Stimulated activated CD4-positive, alpha-beta T cell treated with anti-CD3 and anti-CD28 coated beads, Interleukin-1b, Interleukin-23, amount 100 ng/mL, for 1 hour (primary cell): ENCODE results near the gene SPA17.

Experiments used
- DNase-seq, 2 donors: peaks; one replicate each; pipeline ENCODE4 v3.0.0-alpha.2; 2020; ENCODE audit warnings: low read depth in 2 of 2

Gene SPA17

DNA sequence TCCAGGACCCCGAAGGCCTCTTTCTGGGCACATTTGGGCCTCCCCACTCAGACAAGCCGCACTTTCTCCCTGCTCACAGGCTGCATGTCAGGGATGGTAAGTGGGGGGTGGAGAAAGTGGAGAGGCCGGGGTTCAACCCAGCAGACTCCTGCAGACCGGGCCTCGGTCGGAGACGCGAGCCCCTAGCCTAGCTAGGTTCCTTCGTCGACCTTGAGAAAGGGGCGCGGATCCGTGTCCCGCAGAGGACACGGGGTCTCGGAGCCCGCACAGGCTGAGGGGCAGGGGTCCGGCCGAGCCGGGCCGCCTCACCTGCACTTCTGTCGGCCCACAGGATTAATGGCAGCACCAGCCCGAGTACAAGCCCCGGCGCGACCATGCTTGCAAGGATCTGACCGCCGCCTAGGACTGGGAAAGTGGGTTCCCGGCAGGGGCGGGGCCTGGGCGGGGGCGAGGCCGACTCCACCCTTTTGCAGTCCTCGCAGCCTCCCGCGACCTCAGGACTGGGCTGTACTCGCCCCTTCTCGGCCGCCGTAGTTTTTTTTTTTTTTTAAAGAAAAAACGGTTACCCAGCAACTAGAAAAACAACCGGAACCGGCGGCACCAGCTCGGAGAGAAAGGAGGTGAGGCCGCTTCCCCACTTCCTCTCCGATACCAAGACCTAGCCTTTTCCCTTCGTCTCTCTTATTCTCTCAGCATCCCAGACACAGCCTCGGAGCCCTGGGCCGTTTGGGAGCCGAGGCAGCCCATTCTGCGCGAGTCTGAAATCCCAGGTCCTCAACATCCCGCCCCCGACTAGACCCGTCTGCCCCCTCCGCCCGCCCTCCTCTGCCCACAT lies at the start of gene SPA17, which contains the start of gene SIAE:
Gene SPA17, plus strand, starts transcription at position 572 of the 835 bp plus-strand sequence. CDS start 1,361 bp downstream, outside the sequence.
Gene SIAE, minus strand, starts transcription at position 407 of the 835 bp plus-strand sequence. Its CDS starts 31 bp downstream, at position 376.
- peak; percentile 59 to 69 for DNase-seq

DNA sequence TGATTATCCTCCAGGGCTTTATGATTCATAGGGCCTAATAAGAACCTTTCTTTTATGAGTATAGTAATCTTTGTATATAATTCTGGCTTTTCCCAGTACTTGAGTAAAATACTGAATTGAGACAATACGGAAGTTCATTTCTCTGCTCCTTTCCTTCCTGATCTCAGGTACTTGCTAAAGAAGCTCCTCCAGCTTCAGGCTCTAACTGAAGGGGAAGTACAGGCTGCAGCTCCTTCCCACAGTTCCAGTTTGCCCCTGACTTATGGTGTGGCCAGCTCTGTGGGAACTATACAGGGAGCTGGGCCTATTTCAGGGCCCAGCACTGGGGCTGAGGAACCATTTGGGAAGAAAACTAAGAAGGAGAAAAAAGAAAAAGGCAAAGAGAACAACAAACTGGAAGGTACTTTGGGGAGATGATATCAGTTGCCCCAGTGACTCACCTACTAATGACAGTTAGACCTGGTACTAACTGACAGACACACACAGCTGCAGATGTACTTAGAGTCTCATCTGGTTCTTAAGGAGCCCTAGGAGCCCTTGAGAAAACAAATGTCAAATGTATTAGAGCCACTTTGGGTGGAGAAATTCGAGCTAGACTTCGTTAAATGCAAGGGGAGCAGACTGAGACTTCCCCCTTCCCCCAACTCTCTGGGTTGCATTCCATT lies 48.1 kb upstream of the SPA17 start:
- DNase-seq: no peak

DNA sequence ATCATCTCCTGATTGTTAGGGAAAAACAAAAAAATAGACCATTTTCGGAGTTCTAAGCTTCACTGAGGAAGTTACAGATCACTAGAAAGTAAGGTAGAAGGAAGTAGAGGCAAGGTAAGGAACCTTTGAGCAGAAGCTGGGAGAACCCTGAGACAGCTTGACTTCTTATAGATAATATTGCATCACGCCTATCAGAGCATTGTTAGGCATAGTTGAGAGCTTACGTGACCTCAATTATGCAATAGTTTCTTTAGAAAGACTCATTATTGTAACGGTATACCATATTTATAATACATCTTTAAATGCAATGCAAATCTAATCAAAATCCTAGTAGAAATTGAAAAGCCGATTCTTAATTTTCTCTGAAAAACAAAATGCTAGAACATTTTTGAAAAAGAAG lies 46.2 kb upstream of the SPA17 start:
- no peak for DNase-seq

DNA sequence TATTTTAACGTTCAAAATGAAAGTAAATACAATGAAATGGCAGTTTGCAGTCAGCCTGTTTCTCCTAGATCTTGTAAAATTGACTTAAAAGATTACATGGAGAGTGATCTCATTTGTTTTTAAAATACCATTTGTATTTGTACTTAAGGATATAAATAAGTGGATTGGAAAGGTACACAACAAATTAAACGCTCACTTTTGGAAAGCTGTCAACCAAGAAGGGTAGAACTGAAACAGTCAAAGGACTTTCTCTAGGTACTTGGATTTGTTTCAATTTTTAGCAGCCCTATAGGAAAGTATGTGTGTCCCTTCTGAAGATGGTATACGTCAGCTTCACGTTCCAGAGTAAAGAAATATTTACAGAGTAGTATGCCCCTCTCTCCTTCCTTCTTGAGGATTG lies 43.7 kb upstream of the SPA17 start:
- DNase-seq: no peak

DNA sequence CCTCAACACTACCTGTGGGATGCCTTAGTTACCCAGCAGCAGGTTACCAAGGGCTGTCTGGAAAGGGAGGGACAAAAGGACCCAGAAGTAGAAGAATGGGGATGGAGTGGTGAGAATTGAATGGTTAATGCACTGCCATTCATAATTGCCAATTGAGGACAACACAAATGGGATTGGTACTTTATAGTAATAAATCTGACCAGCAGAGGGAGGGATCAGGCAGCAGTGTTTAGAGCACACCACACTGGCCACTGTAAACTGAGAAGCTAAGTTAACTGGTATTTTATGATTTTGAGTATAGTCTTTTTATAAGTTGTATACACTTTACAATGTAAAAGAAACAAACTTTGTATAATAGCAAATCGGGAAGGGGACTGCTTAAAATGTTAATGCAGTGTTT lies 40.3 kb upstream of the SPA17 start:
- DNase-seq: no peak

DNA sequence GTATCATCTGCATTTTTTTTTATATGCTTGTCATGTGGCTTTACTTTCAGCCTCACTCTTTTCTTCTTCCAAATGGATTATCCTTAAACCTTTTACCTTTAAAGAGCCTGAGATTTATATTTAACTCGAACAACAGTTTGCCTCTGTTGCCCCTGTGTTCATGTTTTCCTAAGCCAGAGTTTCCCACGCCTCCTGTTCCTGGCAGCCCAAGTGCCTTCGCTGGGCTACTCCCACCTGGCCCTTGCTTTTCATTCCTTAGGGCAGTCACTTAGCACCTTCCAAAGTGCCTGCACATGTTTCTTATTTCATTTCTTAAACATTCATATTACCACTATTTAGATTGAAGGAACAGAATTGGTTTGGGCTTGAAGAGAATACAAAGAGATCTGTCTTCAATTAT lies 37.8 kb upstream of the SPA17 start:
- no peak for DNase-seq

DNA sequence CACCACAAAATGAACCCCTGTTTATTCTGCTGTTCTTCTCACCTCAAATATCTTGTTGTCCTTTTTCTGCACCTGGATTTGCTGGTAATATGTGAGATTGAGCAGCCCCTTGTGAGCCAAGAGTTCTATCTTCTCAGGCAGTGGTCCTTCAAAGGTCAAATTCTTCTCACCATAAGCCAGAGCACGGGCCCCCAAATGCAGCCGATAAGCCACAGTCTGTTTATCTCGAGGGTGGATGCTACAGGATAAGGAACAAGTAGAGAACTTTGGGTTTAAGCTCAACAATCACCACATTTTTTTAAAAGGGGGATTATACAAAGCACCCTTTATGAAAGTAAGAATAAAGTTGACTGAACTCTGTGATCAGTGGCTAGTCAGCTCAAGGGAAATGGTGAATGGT lies 35.2 kb upstream of the SPA17 start:
- no peak for DNase-seq

DNA sequence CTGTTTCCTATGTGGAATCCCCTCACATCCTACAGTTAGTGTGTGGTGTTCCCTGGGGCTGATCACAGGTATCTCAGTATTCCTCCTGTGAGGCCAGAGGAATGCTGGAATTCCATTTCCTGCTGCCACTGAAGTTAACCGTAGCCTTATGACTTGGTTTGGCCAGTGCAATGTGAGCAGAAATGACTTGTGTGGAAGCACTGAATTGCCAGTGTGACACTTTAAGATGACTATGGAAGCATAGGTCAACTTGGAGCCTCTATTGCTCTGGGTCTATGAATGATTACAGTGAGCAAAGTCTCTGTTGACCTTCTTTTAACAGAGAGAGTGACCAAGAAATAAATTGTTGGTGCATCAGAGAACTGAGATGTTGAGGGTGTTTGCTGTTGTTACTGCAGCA lies 34.5 kb upstream of the SPA17 start:
- no peak for DNase-seq

DNA sequence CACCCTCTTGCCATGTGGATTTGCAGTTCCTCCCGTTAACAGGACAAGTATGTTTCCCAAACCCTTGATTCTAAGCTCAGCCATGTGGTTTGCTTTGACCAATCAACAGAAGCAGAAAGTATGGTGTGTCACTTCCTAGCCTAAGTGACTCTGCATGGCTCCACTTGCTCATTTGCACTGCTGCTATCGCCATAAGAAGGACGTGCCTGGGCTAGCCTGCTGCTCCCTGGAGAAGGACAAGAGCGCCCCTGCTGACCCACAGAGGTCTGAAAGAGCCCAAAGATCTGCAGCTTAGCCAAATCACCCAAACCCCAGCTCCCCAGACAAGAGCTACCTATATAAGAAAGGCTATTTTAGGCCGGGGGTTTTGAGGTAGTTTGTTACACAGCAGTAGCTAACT lies 33.0 kb upstream of the SPA17 start:
- no peak for DNase-seq

DNA sequence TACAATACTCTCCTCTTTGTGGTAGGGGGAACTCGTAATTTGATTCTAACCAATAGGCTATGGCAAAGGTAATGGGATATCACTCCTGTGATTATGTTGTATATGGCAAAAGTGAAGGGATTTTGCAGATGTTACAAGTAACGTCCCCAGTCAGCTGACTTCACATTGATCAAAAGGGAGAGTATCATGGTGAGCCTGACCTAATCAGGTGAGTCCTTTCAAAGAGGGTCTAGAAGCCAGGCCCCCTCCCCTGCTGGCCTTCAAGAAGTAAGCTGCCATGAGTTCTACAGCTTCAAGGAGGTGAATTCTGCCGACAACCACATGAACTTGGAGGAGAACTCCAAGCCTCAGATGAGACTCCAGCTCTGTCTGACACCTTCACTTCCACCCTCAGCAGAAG lies 31.1 kb upstream of the SPA17 start:
- DNase-seq: no peak

DNA sequence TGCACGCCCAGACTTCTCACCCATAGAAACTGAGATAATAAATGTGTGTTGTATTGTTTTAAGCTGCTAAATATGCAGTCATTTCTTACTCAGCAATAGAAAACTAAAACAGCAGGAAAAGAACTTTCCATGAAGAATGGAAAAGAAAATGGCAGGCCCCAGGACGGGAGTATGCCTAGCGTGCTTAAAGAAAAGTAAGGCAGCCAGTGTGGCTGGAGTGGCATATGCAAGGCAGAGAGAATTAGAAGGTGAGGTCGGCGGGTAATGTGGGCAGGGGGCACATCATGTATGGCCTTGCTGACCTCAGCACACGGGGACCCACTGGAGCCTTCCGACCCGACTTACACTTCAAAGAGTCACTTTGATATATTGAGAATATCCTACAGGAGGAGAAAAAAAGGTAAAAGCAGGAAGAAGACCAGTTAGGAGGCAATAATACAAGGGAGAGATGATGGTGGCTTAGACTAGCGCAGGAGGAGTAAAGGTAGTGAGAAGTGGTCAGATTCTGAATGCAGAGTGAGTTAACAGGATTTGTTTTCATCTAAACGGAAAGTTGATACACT lies 30.6 kb upstream of the SPA17 start:
- DNase-seq: no peak

DNA sequence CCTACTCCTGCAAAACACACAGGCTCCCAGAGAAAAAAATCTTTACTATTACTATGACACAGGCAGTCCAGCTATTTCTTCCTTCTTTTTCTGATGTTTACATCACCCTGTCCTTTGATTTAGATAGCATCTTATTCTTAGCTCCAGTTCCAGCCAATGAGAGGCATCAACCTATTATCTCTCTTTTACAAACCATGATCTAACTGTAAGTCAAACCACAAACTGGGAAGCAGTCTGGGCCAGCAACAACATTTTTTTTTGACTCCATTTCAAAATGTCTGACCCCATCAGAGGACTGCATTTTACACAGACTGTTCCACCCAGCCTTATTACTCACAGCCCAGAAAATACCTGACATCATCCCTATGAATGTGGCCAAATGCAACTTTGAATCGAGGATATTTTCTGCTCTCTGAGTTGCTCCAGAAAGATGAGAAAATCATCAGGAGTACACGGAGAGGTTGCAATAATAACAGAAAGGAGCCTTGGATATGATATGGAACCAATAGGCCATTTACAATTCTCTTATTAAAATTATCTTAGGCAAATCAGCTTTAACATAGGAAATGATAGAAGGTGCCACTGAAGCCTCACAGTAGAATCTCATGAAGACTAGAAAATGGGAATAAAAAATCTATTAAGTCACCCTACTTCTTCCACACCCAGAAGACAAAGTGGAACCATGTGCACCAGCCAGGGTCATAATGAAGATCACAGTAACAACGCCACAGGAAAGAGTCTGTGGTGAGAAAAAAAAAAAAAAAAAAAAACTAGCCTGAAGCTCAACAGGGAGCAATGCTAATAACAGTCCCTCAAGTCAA lies 29.9 kb upstream of the SPA17 start:
- no peak for DNase-seq

DNA sequence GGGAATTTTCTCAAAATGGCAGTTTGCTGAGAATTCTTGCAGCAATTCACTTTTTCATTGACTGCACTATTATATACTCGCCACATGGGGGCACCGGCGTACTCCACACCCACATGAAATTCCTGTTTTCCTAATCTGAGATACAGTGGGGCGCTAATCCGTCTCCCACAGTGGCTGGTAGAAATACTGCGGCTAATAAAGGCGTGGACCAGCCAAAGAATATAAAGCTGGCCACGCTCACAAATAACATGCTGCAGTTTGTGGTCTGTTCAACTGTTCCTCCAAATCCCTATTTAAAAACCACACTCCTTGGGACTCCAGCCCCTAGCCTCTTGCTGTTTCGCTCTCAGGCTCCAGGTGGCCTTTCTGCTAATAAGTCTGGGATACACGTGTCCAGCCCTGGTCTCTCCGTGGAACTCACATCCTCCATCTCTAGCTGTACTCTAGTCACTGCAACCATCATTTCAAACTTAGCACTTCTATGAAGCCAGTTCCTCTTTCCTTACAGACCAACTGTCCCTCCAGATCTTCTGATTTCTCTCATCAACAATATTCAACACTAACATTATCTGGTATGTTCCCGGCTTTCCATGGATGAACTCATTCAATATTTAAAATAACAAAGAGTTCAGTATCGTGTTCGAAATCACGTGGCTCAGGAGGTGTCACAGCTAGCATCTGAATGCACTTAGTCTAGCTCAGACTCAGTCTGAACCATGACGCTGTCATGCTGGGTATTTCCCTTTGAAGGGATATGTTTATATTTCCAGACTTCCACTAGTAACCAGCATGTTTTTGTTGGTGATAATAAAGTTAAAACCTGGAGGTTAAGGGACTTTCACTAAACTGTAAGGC lies 29.1 kb upstream of the SPA17 start:
- DNase-seq: no peak

DNA sequence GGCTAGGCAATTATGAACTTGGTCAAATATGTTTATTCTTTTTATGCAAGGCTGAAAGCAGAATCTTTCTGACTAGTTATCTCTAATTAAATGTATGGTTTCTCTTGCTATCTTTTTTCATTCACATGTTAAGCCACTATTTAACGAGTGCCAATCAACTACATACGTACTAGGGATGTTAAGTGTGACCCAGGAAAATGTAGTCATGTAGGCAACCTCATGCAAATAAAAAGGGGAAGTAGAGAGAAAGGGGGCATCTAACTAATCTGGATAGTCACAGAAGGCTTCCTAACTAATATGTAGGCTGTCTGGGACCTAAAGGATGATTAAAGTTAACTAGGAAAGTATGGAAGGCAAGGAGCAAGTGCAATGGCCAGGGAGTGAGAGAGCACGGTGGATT lies 27.6 kb upstream of the SPA17 start:
- no peak for DNase-seq

DNA sequence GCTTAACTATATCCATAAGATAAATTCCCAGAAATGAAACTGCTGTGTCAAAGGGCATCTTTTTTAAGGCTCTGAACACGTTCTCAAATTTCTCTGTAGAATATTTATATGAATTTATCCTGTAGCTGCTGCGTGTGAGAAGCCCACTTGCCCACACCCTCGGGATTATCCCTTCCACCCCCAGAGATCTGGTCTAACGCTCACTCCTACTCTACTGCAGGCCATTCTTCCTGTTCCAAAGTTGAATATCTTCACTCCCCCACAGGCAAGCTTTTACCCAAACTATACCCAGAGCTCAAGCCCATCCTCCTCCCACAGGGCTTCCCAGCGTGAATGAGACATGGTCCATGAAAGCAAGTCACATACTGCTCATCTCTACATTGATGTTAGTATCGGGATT lies 25.1 kb upstream of the SPA17 start:
- no peak for DNase-seq

DNA sequence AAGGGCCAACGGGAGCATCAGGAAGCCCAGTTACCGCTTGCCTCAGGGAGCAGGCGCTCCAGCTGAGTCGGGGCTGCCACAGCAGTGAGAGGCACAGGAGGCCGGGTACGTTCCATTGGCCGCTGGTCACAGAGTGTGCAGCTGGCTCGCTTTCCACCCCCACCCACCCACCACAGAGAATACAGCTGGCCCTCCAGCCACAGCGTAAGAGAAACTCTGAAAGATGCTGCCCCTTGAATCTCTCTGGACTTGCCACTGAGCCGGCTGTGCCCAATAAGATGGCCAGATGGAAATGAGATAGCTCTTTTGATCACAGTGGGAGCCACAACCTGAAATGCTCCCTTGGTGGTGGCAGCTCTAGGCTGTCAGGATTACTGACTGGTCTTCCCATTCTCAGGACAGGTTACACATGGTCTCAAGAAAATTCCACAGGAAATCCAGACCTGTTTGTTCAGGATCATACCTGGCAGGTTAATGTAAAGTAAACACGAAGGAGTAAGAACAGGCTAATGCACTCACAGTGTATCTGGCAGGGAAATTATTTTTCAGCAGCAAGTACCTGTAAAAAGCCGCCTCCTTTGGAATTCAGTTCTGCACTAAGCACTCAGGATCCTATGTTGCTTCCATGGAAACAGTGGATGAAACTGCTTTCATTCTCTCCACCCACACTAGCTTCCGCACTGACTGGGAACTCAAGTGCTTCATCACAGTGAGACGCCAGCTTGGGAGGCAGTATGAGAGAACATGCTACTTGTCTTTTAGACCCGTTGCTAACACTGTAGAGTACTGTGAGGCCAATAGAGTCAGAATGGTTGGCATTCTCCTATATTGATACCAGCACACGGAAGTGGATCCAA lies 16.7 kb upstream of the SPA17 start:
- DNase-seq: no peak

DNA sequence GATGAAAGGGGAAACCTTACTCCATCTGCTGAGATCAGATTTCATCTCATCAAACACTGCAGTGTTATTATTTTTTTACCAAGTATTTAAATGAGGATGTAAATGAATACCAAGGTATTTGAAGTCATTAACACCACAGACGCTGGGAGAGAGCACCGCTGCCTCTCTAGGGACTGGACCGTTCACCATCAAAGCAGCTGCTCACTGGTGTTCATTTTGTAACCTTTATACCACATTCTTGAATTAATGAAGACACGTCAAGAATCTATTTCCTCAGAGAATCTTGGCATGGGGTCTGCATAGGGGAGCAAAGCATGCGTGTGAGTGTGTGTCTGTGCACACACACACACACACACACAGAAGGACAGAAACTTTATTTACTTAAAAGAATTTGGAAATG lies 15.8 kb upstream of the SPA17 start:
- no peak for DNase-seq

DNA sequence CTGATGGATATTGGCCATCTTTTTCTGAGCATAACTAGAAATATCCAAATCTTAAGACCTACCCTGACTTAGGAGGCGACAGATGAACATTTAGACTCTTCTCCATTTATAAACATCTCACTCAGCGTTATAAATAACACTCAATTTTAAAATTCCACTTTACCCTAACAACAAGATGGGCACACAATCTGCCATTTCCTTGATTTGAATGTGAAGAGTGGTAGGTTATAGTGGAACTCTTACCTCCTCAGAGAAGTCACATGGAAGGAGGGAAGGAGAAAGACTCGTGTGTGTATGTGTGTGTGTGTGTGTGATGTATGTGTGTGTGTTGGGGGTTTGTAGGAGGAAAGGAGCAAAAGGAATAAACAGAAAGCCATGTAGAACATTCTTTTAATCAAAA lies 15.2 kb upstream of the SPA17 start:
- DNase-seq: no peak

DNA sequence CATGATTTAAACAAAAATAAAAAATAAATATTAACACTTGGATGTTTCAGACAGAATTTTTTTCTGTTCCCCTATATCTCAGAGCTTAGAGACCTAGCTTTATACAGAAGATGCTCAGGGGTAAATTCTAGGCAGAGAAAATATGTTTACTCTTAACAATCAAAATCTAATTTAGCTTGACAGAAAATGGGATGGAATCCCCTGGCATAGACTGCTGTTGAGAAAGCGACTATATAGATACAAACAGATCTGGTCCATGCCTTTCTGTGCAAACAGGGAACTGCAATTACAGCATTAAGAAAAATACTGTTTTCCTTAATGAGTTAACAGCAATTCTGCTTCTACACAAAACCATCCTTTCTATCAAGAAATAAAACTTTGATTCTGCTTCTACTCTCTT lies 14.7 kb upstream of the SPA17 start:
- no peak for DNase-seq

DNA sequence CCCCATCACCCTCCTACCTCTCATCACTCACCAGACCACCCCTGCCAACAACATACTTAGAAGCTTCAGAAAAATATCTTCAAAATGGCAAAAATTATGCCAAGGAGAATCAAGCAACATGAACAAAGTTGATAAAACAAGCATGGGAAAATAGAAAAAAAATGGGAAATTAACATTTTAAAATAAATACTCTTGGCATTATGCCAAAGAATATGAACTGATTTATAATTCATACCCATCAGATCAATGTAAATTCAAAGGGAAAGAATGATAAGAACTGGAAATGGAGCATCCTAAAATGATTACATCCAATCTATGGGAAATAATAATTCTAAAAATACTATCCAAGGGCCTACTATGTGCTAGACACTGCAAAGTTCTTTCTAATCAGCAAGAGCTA lies 12.2 kb upstream of the SPA17 start:
- no peak for DNase-seq
